HEK293T (cell line): ENCODE measurements around the gene GRHL1.

Experiments
- CTCF ChIA-PET: fragments of 350-600 bp; formaldehyde crosslinking; extraction: SDS; loops from one replicate; lab custom pipeline; 2021; ENCODE audit warnings: antibody characterized with exemption, inconsistent platforms; lab: Yijun Ruan, JAX
- POLR2A ChIA-PET: fragments of 350-600 bp; formaldehyde crosslinking; extraction: SDS; loops from one replicate; lab custom pipeline; 2020; ENCODE audit warnings: antibody characterized with exemption, inconsistent platforms; lab: Yijun Ruan, JAX
- DNase-seq: peaks from one replicate; pipeline ENCODE4 v3.0.0; 2012; ENCODE audit warnings: mixed read lengths; ENCODE audit errors: extremely low spot score
- ARNT ChIP-seq: fragments of 450-650 bp; IDR thresholded peaks from 2 replicates; pipeline ENCODE4 v1.6.1; 2017; ENCODE audit warnings: mild to moderate bottlenecking
- BHLHE40 ChIP-seq: fragments of 450-650 bp; IDR thresholded peaks from 2 replicates; pipeline ENCODE4 v1.6.1; 2016; ENCODE audit warnings: mild to moderate bottlenecking, moderate library complexity, borderline replicate concordance
- CTBP1 ChIP-seq: fragments of 450-650 bp; IDR thresholded peaks from 2 replicates; pipeline ENCODE4 v1.6.1; 2016; ENCODE audit warnings: borderline replicate concordance
- ELF4 ChIP-seq: fragments of 450-650 bp; IDR thresholded peaks from 2 replicates; pipeline ENCODE4 v1.6.1; 2017; ENCODE audit warnings: antibody characterized with exemption
- FOXA1 ChIP-seq: fragments of 450-650 bp; IDR thresholded peaks from 2 replicates; pipeline ENCODE4 v1.6.1; 2016; ENCODE audit warnings: mild to moderate bottlenecking
- FOXK2 ChIP-seq: fragments of 450-650 bp; IDR thresholded peaks from 2 replicates; pipeline ENCODE4 v1.6.1; 2016; ENCODE audit warnings: mild to moderate bottlenecking
- FOXM1 ChIP-seq: fragments of 450-650 bp; IDR thresholded peaks from 2 replicates; pipeline ENCODE4 v1.6.1; 2017; ENCODE audit warnings: mild to moderate bottlenecking, borderline replicate concordance
- HDGF ChIP-seq: fragments of 450-650 bp; IDR thresholded peaks from 2 replicates; pipeline ENCODE4 v1.6.1; 2017; ENCODE audit warnings: antibody characterized with exemption, borderline replicate concordance
- L3MBTL2 ChIP-seq: fragments of 450-650 bp; conservative IDR thresholded peaks from 2 replicates; pipeline ENCODE4 v1.6.1; 2016; ENCODE audit warnings: mild to moderate bottlenecking
- LEF1 ChIP-seq: fragments of 450-650 bp; IDR thresholded peaks from 2 replicates; pipeline ENCODE4 v1.6.1; 2017; ENCODE audit warnings: mild to moderate bottlenecking, borderline replicate concordance
- NFRKB ChIP-seq: fragments of 450-650 bp; IDR thresholded peaks from 2 replicates; pipeline ENCODE4 v1.6.1; 2016; ENCODE audit warnings: mild to moderate bottlenecking, moderate library complexity
- SP1 ChIP-seq: fragments of 450-650 bp; IDR thresholded peaks from 2 replicates; pipeline ENCODE4 v1.6.1; 2017
- SUZ12 ChIP-seq: fragments of 450-650 bp; IDR thresholded peaks from 2 replicates; pipeline ENCODE4 v1.6.1; 2016; ENCODE audit warnings: mild to moderate bottlenecking
- TARDBP ChIP-seq: fragments of 450-650 bp; IDR thresholded peaks from 2 replicates; pipeline ENCODE4 v1.6.1; 2016
- ZNF384 ChIP-seq: fragments of 450-650 bp; IDR thresholded peaks from 2 replicates; pipeline ENCODE4 v1.6.1; 2016
- TF ChIP-seq, protein P1 (sequence below): fragments of 450-650 bp; IDR thresholded peaks from 2 replicates; pipeline ENCODE4 v1.6.1; 2016

The GRHL1 gene

GRCh38 chr2:9945596-9945995, 5.9 kb upstream of the GRHL1 start:
- POLR2A ChIA-PET: interaction anchor here (1.3 kb wide), 1 partner anchor 103 kb away, joined by 4 read pairs; the partner anchor contains the start of gene TAF1B
- CTCF ChIA-PET: no interaction called here
- TF ChIP-seq, protein P1, sequence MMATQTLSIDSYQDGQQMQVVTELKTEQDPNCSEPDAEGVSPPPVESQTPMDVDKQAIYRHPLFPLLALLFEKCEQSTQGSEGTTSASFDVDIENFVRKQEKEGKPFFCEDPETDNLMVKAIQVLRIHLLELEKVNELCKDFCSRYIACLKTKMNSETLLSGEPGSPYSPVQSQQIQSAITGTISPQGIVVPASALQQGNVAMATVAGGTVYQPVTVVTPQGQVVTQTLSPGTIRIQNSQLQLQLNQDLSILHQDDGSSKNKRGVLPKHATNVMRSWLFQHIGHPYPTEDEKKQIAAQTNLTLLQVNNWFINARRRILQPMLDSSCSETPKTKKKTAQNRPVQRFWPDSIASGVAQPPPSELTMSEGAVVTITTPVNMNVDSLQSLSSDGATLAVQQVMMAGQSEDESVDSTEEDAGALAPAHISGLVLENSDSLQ: no peak
- no peak for TF ChIP-seq FOXA1
- no peak for TF ChIP-seq ELF4
- TF ChIP-seq L3MBTL2: no peak
- no peak for TF ChIP-seq CTBP1
- TF ChIP-seq LEF1: no peak
- TF ChIP-seq FOXK2: no peak
- no peak for TF ChIP-seq SP1
- no peak for TF ChIP-seq TARDBP
- no peak for TF ChIP-seq FOXM1
- TF ChIP-seq NFRKB: no peak
- no peak for TF ChIP-seq ZNF384
- no peak for TF ChIP-seq HDGF
- TF ChIP-seq BHLHE40: no peak
- DNase-seq: no peak

GRCh38 chr2:9946076-9946475, 5.4 kb upstream of the GRHL1 start:
- CTCF ChIA-PET: interaction anchor here (1.1 kb wide), 1 partner anchor 38 kb away, joined by 3 read pairs; no protein-coding TSS in a partner anchor
- POLR2A ChIA-PET: no interaction called here

GRCh38 chr2:9946818-9947217, 4.7 kb upstream of the GRHL1 start:
- CTCF ChIA-PET: interaction anchor here (1.1 kb wide), 1 partner anchor 37 kb away, joined by 3 read pairs; no protein-coding TSS in a partner anchor
- POLR2A ChIA-PET: no interaction called here
- TF ChIP-seq SP1 (no peak), TARDBP (no peak), LEF1 (no peak), ZNF384 (no peak), BHLHE40 (no peak), FOXK2 (no peak), FOXM1 (no peak), L3MBTL2 (no peak), CTBP1 (no peak), FOXA1 (no peak), ELF4 (no peak), ARNT (no peak), SUZ12 (no peak), NFRKB (no peak), HDGF (no peak)
- TF ChIP-seq, protein P1: no peak

More at GRCh38 chr2:9946076-9946475, 5.4 kb upstream of the GRHL1 start:
- DNase-seq: no peak
- TF ChIP-seq, protein P1: no peak

GRCh38 chr2:9948721-9949120, 2.8 kb upstream of the GRHL1 start:
- POLR2A ChIA-PET: interaction anchor here (1.1 kb wide), 1 partner anchor 106 kb away, joined by 4 read pairs; the partner anchor contains the start of gene TAF1B
- CTCF ChIA-PET: no interaction called here
- no peak for DNase-seq
- no peak for TF ChIP-seq L3MBTL2
- TF ChIP-seq FOXK2: no peak
- no peak for TF ChIP-seq FOXA1
- no peak for TF ChIP-seq TARDBP
- no peak for TF ChIP-seq LEF1
- TF ChIP-seq NFRKB: no peak
- TF ChIP-seq, protein P1: no peak
- no peak for TF ChIP-seq CTBP1
- no peak for TF ChIP-seq ARNT

More at GRCh38 chr2:9946818-9947217, 4.7 kb upstream of the GRHL1 start:
- no peak for DNase-seq

DNA sequence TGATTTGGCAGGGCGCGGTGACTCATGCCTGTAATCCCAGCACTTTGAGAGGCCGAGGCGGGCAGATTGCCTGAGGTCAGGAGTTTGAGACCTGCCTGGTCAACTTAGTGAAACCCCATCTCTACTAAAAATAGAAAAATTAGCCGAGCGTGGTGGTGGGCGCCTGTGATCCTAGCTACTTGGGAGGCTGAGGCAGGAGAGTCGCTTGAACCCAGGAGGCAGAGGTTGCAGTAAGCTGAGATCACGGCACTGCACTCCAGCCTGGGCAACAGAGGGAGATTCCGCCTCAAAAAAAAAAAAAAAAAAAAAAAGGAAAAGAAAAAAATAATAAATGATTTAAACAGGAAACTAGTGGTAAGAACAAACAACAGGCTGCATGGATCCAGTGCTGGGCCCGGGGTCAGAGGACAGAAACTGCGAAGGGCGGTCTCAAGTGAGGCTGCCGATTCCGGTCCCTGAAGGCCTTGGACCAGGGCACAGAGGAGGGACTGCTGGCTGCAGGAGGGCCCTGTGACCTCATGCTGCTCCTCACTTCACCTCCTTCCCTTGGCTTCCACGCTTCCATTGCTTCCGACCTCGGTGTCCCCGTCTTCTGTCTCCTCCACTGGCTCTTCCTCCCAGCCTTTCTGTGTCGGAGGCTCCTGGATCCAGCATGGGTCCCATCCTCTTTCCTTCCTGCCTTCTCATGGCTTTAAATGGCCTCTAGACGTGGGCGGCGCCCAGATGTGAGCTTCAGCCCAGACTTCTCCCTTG, 2.1 kb upstream of the GRHL1 start:
- CTCF ChIA-PET: no interaction called here
- TF ChIP-seq FOXM1: no peak
- TF ChIP-seq NFRKB: no peak
- TF ChIP-seq HDGF: no peak
- TF ChIP-seq ELF4: no peak
- no peak for TF ChIP-seq SP1
- TF ChIP-seq LEF1: no peak
- no peak for TF ChIP-seq TARDBP
- no peak for TF ChIP-seq BHLHE40
- TF ChIP-seq L3MBTL2: no peak
- TF ChIP-seq CTBP1: no peak
- TF ChIP-seq, protein P1: no peak
- no peak for TF ChIP-seq ARNT
- no peak for TF ChIP-seq FOXK2
- TF ChIP-seq ZNF384: no peak
- TF ChIP-seq FOXA1: no peak
- no peak for TF ChIP-seq SUZ12
- POLR2A ChIA-PET: no interaction called here
- no peak for DNase-seq
